Osteocyte (in vitro differentiated cells): ENCODE results near the gene EIF4E. TPM values are rescaled to one million over a fixed set of nuclear protein-coding genes. Genes with fewer than 3 reads are reported as not detected.
"Not testable (repeated sequence)": the region's sequence is repeated elsewhere in the genome, so short reads cannot be mapped to it uniquely, and the experiment has no call there.

Experiments
- DNase-seq: peaks from one replicate; pipeline ENCODE4 v3.0.0; 2021; ENCODE audit warnings: mixed read lengths; ENCODE audit not compliant: unreplicated experiment; ENCODE audit errors: extremely low spot score
- H3K27ac Mint-ChIP-seq: one replicate; pipeline ENCODE4 v1.8.0; 2021; ENCODE audit warnings: mild to moderate bottlenecking, mixed read lengths; ENCODE audit not compliant: unreplicated experiment
- H3K27me3 Mint-ChIP-seq: one replicate; pipeline ENCODE4 v1.8.0; 2021; ENCODE audit warnings: mixed read lengths; ENCODE audit not compliant: unreplicated experiment
- H3K36me3 Mint-ChIP-seq: one replicate; pipeline ENCODE4 v1.8.0; 2021; ENCODE audit warnings: mixed read lengths; ENCODE audit not compliant: unreplicated experiment
- H3K4me1 Mint-ChIP-seq: one replicate; pipeline ENCODE4 v1.8.0; 2021; ENCODE audit warnings: mixed read lengths; ENCODE audit not compliant: unreplicated experiment
- H3K4me3 Mint-ChIP-seq: one replicate; pipeline ENCODE4 v1.8.0; 2021; ENCODE audit warnings: mild to moderate bottlenecking, moderate library complexity, mixed read lengths; ENCODE audit not compliant: unreplicated experiment
- H3K9me3 Mint-ChIP-seq: one replicate; pipeline ENCODE4 v1.8.0; 2021; ENCODE audit warnings: mixed read lengths; ENCODE audit not compliant: unreplicated experiment
- total RNA-seq: library from RNA; stranded (reverse); gene quantifications from 2 replicates; pipeline ENCODE4 v1.2.1, GENCODE V29; 2021
- TF ChIP-seq, protein P1 (sequence below): fragments of 200-600 bp; sonication (generic); IDR thresholded peaks from 2 replicates; pipeline ENCODE4 v1.5.0; 2021; ENCODE audit warnings: antibody characterized with exemption, mild to moderate bottlenecking, moderate library complexity

Gene EIF4E
- total RNA-seq, 1 donor from 2014 or later: 60.6 TPM

DNA sequence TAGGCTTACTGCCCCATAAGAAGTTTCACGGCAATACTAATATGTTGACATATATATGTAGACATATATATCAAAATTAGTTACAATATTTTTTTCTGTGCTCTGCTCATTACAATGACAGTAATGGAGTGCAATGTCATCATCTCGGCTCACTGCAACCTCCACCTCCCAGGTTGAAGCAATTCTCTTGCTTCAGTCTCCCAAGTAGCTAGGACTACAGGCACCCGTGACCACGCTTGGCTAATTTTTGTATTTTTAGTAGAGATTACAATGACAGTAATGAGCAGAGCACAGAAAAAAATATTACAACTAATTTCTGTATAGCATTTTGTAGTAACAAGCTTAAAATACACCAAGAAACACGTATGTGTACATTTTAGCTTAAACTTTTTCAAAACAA is 7.6 kb downstream of the EIF4E start:
- H3K27ac Mint-ChIP-seq: no peak overlapping the region
- no peak overlapping the region for H3K4me3 Mint-ChIP-seq
- H3K9me3 Mint-ChIP-seq: no peaks in the 10 kb centered on the region
- no peak for DNase-seq
- TF ChIP-seq, protein P1, sequence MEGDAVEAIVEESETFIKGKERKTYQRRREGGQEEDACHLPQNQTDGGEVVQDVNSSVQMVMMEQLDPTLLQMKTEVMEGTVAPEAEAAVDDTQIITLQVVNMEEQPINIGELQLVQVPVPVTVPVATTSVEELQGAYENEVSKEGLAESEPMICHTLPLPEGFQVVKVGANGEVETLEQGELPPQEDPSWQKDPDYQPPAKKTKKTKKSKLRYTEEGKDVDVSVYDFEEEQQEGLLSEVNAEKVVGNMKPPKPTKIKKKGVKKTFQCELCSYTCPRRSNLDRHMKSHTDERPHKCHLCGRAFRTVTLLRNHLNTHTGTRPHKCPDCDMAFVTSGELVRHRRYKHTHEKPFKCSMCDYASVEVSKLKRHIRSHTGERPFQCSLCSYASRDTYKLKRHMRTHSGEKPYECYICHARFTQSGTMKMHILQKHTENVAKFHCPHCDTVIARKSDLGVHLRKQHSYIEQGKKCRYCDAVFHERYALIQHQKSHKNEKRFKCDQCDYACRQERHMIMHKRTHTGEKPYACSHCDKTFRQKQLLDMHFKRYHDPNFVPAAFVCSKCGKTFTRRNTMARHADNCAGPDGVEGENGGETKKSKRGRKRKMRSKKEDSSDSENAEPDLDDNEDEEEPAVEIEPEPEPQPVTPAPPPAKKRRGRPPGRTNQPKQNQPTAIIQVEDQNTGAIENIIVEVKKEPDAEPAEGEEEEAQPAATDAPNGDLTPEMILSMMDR: no peak
- H3K27me3 Mint-ChIP-seq: no peaks in the 10 kb centered on the region
- peaks cover 29% of the 10 kb centered on the region for H3K4me1 Mint-ChIP-seq
- H3K36me3 Mint-ChIP-seq: peaks cover 8% of the 10 kb centered on the region

DNA sequence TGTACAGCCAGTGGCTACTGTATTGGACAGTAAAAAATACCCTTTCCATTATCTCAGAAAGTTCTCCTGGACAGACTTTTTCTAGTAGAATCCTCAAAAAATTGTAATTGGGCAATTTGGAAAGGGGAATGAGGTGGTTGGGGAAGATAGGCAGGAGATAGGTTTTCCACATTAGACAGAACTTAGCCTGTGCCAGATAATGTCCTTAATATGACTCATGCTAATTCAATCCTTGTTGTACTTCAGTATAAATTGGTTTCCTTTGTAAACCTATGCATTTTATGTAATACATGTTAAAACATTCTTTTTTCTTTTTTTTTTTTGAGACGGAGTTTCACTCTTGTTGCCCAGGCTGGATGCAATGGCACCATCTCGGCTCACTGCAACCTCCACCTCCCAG is 8.9 kb downstream of the EIF4E start:
- no peaks in the 10 kb centered on the region for H3K9me3 Mint-ChIP-seq

DNA sequence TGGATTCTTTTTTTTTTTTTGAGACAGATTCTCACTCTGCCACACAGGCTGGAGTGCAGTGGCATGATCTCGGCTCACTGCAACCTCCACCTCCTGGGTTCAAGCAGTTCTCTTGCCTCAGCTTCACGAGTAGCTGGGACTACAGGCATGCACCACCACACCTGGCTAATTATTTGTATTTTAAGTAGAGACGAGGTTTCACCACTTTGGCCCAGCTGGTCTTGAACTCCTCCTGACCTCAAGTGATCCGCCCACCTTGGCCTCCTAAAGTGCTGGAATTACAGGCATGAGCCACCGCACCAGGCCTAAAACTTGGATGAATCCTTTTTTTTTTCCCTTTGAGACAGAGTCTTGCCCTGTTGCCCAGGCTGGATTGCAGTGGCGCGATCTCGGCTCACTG is 18.2 kb downstream of the EIF4E start:
- DNase-seq, H3K27ac Mint-ChIP-seq, H3K36me3 Mint-ChIP-seq, H3K27me3 Mint-ChIP-seq, H3K9me3 Mint-ChIP-seq, H3K4me3 Mint-ChIP-seq: not testable (repeated sequence)
- H3K4me1 Mint-ChIP-seq: peaks cover 35% of the 10 kb centered on the region

More for the DNA sequence above, 8.9 kb downstream of the EIF4E start:
- Mint-ChIP-seq H3K27ac (no peak overlapping the region), H3K36me3 (peaks cover 2% of the 10 kb centered on the region), H3K27me3 (no peaks in the 10 kb centered on the region), H3K4me3 (no peak overlapping the region), H3K4me1 (peaks cover 22% of the 10 kb centered on the region)
- no peak for DNase-seq
- TF ChIP-seq, protein P1: no peak

DNA sequence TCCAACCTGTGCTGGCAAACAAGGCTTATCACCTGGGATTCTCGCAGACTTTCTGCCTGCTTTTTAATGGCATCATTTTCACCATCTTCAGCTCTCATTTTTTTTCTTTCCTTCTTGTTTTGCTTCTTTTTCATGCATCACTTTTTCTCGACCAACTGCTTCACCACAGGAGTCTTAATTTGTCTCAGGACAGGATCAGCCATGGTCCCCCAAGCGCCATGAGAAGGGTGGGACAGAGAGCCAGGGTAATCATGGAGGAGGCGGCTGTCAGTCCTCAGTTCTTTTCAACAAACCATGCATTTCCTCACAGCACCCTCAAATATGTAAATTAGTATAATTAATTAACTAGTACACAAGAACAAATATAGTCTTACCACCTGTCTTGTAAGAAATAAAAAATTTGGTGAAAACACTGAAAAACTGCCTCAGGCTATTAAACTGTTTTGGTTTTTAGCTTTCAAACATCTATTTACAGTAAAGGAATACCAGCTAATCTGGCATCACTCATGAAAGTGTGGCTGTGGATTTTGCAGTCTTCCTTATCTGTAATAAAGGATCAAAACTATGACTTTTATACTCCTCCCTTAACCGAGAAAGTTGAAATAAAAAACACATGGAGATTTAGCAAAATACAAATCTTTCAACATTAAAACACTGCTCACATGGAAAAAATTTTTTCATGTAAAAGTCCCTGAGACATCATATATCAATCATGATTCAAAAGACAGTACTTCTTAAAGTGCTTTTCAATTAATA is 19.1 kb downstream of the EIF4E start:
- Mint-ChIP-seq H3K27ac (peak overlapping the region; percentile 43), H3K36me3 (no peaks in the 10 kb centered on the region), H3K4me1 (peaks cover 41% of the 10 kb centered on the region), H3K27me3 (no peaks in the 10 kb centered on the region), H3K4me3 (no peak overlapping the region), H3K9me3 (no peaks in the 10 kb centered on the region)
- DNase-seq: no peak
- TF ChIP-seq, protein P1: no peak

DNA sequence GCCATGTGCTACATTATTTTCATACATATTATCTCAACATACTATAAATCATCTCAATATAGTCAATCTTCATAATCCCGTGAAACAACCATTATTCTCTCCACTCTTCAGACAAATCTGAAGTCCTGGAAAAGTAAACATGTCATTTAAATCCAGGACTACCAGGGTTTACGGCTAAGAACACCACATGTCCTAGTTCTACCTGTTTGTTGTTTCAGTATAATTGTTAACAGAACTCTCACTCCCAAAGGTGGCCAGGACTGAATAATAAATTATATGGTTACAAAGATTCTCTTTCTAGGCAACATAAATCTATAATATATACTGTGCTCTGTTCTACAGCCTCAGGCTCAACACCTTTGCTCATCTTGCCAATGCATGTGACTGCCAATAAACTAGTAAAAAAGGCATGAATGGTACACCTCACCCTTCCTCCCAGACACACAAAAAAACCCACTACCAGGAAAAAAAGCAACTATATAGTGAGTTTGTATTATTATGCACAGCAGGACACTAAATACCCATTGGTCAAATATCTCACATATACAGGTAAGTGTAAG is 20.1 kb downstream of the EIF4E start:
- Mint-ChIP-seq H3K4me3 (no peak overlapping the region), H3K27ac (no peak overlapping the region), H3K9me3 (no peaks in the 10 kb centered on the region), H3K4me1 (peaks cover 41% of the 10 kb centered on the region), H3K36me3 (no peaks in the 10 kb centered on the region), H3K27me3 (no peaks in the 10 kb centered on the region)
- TF ChIP-seq, protein P1: no peak
- DNase-seq: no peak
